HG03378 (cell line): ENCODE measurements around the gene TDRD7.
"Not testable (repeated sequence)": the region's sequence is repeated elsewhere in the genome, so short reads cannot be mapped to it uniquely, and the experiment has no call there.

Experiments
- ATAC-seq: cut with Tn5 transposase; IDR thresholded peaks from one replicate; pipeline ENCODE4 v1.9.1; 2021; ENCODE audit warnings: mild to moderate bottlenecking, moderate library complexity; ENCODE audit not compliant: unreplicated experiment

The TDRD7 gene

GRCh38 chr9:97474372-97474925, 62.6 kb downstream of the TDRD7 start:
- no peak for ATAC-seq

GRCh38 chr9:97475059-97475458, 63.2 kb downstream of the TDRD7 start:
- ATAC-seq = no peak

- no peak for ATAC-seq
These were observed 66.5 kb downstream of the TDRD7 start for GRCh38 chr9:97478301-97478981.

- no peak for ATAC-seq
These were observed 67.7 kb downstream of the TDRD7 start for GRCh38 chr9:97479496-97480159.

- ATAC-seq = no peak
These were observed 68.3 kb downstream of the TDRD7 start for GRCh38 chr9:97480174-97480573.

- no peak for ATAC-seq
These were observed 68.9 kb downstream of the TDRD7 start for GRCh38 chr9:97480749-97481148.

- ATAC-seq = no peak
These were observed 72.2 kb downstream of the TDRD7 start for GRCh38 chr9:97484134-97484533.

- ATAC-seq = no peak
These were observed 75.2 kb downstream of the TDRD7 start for GRCh38 chr9:97487107-97487506.

- no peak for ATAC-seq
These were observed 76.0 kb downstream of the TDRD7 start for GRCh38 chr9:97487861-97488260.

- no peak for ATAC-seq
These were observed 79.5 kb downstream of the TDRD7 start for GRCh38 chr9:97491216-97491999.

GRCh38 chr9:97497558-97498375, 85.9 kb downstream of the TDRD7 start:
- not testable (repeated sequence) for ATAC-seq

GRCh38 chr9:97498846-97499245, 87.0 kb downstream of the TDRD7 start:
- not testable (repeated sequence) for ATAC-seq

GRCh38 chr9:97500263-97500662, 88.4 kb downstream of the TDRD7 start:
- ATAC-seq = no peak

- no peak for ATAC-seq
These were observed 88.9 kb downstream of the TDRD7 start for GRCh38 chr9:97500765-97501176.

- no peak for ATAC-seq
These were observed 89.5 kb downstream of the TDRD7 start, which contains the start of gene TMOD1 for GRCh38 chr9:97501177-97501971. TMOD1 (plus strand) TSS chr9:97501666; CDS start chr9:97524189, 22,523 bp downstream.

GRCh38 chr9:97501972-97502221, 90.0 kb downstream of the TDRD7 start:
- no peak for ATAC-seq

- no peak for ATAC-seq
These were observed 90.5 kb downstream of the TDRD7 start for GRCh38 chr9:97502222-97502983.

- no peak for ATAC-seq
These were observed 91.3 kb downstream of the TDRD7 start for GRCh38 chr9:97502984-97503861.
